KBM-7 (cell line): ENCODE measurements around the gene GIT1.
A peak's percentile ranks its signal among the peaks of the same experiment; 100 is the strongest.

ENCODE experiments used
- DNase-seq: peaks from one replicate; pipeline ENCODE4 v3.0.0-alpha.2; 2015
- in situ Hi-C: fragments of 300-500 bp; cut with MboI; formaldehyde crosslinking; loops from 2 replicates; pipeline ENCODE4 v1.14.3; 2020; ENCODE audit warnings: low sequenced_read_pairs, low pct_unique_long_range_greater_than_20kb, mixed read lengths

The GIT1 gene

DNA sequence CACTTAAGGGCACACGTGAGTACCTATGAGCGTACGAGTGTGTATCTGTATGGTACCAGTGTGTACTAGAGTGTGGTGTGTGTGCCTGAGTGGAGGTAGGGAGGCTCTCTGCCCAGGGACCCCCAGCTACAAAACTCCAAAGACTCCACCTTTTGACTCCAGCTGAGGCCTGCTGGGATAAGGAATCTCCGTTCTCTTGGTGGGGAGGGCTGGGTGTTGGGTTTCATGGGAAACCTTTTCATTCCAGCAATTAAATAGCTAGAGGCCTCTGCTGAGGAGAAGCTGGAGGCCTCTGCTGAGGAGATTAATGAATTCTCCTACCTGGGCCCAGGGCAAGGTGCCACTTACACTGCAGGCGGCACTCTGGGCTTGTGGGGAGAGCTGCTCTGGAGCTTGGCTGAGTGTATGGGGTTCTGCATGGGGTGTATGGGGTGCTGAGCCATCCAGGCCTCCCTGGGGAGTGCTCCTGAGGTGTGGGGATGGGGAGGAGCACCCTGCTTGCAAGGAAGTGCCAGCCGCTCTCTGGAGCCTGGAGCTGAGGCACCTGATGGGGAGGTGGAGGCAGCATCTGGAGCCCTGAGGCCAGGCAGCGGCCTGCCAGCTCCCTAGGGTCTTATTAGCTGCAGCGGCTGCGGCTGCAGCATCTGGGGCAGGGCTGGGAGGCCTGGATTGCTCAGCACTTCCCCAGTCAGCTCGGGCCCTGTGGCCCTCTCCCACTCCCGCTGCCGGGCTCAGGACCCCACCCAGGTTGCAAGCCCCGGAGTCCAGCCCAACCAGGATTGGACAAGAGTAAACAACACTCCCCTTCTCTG, 8.1 kb upstream of the GIT1 start:
- DNase-seq = no peak
- in situ Hi-C loops = no loop called here

DNA sequence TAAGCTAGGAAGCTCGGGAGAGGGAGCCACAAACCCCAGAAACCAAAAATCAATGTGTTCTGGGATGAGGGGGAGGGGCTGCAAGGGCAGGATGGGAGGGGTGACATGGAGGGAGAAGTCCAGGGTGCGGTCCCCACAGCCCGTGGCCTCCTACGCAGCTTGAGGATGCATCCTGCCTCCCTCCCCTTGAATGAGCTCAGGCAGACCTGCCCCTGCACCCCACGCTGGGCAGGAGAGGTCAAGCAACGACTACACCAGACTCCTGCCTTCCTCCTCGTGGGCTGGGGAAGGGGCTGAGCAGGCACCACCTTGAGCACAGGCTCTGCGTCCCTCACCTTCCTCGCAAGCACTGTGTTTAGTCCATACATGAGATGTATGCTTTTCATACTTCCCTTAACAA, 7.4 kb upstream of the GIT1 start:
- DNase-seq = no peak
- in situ Hi-C loops = no loop called here

DNA sequence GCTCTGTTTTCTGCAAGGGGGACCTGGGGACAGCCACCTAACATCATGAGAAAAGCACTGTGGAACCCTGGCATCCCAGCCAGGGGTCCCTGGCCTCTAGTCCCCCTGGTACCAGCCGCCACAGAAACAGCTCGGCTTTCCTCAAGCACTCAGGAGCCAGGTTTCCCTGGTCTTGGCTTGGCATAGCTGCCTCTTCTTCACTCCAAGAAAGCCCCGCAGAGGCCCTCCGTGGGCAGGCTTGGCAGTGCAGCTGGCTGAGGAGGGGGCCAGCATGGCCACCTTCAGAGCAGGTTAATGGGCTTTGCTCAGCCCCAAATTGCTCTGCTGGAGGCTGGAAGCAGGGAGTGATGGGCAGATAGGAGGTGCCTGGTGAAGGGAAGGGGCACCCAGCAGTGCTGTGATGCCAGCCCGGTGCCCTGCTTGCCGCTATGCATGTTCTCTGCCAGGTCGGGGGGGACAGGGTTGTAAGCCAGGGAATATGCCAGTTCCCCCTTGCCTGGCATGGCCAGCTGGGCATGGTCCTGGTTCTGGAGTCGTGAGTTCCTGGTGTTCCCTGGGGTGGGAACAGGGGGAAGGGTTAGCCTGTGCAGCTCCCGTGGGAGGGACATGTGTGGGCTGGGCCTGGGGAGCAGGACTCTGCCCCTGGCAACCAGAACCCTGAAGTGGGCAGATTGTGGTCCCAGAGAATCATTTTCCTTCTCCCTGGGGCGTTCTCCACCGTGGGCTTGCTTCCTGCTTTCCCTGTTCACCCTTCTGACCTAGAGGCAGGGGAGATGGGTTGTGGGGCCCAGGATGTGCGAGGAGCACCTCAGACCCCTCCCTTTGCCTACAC, 6.7 kb upstream of the GIT1 start:
- in situ Hi-C loops = no loop called here
- DNase-seq = no peak

DNA sequence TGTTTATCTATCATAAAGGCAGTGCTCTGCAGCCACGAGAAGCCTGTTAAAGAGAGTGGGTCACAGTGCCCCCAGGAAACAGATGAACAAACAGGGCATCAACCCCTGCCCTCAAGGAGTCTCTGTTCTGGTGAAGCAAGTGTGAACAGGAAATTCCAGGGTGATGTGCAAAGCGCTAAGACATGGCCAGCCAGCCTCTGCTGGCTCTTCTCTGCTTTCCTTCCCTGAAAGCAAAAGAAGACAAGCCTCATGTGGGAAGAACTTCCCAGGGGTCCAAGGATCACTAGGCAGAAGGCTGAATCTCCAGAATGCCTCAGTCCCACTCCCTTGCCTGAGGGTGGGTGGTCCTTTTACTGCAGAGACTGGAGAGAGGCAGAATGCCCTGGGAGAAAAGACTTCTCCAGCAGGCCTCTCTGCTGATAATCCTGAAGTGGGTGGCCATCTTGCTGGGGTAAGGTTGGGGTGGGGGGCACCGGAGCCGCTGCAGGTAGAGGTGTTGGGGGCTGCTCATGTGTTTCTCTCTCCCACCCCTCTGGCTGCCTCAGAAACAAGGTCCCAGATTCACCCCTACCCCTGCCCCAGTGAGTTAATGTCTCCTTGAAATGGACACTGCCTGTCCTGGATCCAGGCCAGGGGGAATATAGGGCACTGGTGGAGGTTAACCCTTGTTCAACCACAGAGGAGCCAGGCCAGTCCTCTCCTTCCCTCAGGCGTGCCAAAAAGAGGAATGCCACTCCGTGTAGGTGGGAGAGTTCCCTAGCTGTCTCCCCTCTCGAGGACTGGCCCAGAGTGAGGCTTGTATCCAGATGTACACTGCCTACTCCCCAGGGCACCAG, 5.9 kb upstream of the GIT1 start:
- in situ Hi-C loops = no loop called here

DNA sequence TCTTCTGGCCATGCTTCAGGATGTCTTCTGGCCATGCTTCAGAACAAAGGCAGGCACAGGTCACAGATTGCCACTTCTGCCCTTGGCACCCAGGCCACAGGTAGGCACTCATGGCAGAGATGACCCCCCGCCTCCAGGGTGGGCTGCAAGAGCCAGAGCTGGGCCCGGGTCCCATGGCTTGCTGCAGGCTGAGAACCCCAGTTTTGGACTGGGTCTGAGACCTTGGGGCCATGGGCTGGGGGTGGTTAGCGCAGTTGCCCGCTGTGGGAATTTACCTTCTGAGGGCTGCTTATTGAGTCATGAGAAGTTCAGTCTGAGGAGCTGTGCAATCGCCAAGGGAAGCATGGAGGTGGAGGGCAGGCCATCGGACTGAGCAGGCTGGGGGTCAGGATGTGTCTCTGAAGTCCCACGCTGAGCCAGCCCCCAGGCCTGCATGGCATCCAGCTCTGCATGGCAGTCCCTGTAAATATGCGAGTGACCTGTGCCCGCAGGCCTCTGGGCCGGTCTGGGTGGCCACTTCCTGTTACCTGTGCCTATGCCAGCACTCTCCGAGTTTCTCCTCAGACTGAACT, 5.2 kb upstream of the GIT1 start:
- DNase-seq = no peak
- in situ Hi-C loops = no loop called here

More for the DNA sequence above, 5.9 kb upstream of the GIT1 start:
- DNase-seq = no peak

DNA sequence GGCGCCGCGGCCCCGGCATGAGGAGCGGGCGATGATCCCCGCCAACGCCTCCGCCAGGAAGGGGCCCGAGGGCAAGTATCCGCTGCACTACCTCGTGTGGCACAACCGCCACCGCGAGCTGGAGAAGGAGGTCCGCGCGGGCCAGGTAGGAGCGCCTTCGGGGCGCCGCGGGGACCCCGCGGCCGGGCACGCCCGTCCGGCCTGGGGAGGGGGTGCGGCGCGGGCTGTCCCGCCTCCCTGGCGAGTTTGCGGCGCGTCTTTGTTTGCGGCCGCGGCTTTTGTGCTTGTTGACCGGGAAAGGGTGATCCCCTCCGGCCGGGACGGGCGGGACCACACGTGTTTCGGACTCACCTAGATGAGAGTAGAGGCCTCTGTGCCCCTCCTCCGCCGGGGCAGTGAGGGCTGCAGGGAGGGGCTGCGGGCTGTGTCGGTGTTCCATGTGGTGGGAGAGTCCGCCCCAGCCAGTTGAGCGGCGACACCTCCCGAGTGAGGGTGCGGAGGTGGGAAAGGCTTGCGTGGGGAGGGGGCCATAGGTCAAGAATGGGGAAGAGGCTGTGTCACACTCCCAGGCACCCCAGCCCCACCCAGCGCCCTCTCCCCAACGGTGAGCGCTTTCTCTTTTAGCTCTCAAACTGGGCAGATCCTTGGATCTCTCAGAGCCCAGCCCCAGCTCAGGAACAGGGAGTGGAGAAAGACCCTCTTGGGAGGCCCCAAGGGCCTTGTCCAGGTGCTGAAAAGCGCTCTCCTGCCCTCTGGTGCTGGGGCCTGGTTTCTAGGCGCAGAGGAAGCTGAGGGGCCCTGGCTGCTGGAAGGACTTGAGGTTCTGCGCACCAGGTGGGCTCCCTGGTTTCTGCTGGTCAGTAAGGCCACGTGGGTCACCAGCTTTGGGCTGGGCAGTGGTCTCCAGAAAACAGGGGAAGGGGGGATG, 4.4 kb upstream of the GIT1 start:
- peak; percentile 57 for DNase-seq
- in situ Hi-C loops = no loop called here

DNA sequence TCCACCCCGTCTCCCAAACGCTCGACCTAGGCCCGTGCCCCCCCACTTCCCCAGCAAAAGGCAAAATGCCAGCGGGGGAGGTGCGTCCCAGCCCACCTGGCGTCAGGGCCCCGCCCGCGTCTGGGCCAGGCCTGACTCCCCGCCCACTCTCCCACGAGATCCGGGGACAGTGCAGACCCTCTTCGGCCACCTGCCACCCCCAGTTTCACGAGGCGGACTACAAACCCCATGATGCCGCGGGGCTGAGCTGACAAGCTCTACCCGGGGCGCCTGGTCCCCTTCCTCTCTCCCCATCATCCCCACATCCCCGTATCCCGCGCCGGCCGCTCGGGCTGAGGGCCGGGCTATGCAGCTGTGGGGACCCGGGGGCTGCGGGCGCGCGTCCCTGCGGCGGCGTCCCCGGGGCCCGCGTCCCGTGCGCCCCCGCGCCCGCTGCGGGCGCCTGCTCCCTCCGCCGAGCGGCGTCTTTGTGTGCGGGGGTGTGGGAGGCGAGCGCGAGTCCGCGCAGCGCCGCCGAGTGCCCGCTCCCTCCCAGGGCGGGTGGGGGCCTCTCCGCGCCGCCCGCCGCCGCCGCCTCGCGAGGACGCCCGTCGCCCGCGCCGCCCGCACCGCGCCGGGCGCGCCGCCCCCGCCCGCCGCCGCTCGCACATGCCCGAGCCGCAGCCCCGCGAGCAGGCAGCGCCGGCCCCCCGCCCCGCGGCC, 3.6 kb upstream of the GIT1 start, which contains the start of gene ANKRD13B:
Gene ANKRD13B (plus strand): TSS at position 283 of the 702 bp plus-strand sequence. CDS start 490 bp downstream, outside the sequence.
- in situ Hi-C loops = no loop called here
- peak; percentile 32 for DNase-seq

DNA sequence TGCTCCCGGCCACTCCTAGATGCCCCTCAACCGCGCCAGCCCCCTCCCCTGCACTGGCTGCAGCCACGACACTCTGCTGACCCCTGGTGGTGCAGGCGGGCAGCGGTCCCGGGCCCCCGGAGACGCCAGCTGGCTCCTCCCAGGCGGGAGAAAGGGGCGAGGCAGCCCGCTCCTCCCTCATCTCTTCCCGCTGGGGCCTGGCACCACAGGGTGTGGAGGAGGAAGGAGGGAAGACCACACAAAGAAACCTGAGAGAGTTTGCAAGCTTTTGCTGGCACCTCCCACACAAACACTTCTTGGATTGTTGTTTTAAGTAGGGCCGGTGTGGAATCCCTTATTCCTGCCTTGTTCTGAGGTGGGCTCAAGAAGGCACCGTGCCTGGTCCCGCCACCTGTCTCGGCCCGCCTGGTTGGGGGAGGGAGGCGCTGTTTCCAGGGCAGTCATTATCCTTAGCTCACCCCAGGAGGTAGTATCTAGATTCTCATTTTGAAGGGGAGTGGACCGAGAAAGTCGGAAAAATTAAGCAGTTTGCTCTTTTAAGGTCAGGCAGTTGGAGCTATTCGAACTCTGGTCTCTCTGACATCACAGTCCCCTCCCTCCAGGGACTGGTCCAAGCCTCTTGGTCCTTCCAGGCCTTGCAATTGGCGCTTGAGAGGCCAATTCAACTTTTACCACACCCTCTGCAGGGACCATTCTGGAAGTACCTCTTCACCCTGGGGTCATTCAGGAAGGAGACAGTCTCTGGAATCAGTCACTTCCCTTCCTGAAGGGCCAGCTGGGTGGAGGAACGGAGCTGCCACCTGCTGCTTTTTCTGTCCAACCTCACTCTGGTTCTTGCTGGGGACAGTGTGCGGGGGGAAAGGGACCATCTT, 2.5 kb upstream of the GIT1 start:
- peak; percentile 97 for DNase-seq
- in situ Hi-C loops = no loop called here

DNA sequence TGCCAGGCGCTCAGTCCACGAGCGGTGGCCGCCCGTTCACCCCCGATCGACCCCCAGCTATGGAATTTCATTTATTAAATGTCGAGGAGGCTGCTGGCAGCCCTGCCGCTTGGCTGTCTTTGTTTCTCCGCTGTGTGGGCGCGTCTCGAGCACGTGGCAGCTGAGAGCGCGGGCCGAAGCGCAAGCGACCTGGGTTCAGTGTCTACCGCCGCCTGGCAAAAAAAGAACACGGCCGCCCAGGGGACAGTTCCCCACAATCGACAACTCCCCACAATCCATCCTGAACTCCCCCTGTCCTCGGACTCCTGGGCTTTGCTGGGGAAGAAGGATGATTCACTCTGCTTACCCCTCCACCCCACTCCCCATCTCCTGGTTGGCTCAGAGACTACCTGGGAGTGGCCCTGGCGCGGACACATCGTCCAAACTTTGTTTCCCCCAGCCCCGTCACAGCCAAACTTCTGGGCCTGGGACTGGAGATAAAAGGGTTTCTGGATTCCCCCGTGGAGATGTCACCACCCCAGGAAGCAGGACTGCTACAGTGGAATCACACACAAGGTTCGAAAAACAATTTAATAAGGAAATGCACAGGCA, 1.8 kb upstream of the GIT1 start:
- in situ Hi-C loops = no loop called here
- DNase-seq = no peak

DNA sequence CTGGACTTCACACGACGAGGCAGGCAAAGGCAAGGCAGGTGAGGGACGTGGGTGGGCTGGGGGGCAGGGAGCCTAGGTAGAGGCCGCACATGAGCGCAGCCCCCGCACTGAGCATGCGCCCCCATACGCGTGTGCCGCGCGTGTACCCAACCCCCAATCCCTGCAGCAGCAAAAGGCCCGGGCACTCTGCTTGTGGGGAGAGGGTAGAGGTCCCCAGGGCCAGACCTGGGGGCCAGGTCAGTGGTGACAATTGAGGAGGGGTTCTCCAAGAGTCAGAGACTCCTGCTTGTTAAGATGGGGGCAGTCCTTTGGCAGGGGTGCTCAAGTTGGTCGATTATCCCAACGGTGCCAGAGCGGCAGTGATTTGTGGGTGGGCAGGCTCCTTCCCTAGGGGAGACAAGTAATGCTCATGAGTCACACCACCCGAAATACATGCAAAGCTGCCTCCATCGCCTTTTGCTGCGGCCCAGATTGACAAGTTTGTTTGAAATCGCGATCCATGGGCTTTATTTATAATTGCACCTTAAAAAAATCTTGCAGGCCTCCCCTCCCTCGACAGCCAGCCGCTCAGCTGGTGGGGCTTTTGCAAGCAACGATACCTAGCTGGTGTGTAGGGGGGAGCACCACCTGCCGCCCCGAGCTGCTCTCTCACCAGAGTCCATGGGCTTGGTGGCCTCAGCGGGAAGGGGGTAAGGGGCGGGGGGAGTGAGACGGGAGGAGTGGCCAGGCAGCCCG, 1.1 kb upstream of the GIT1 start:
- in situ Hi-C loops = no loop called here
- DNase-seq = peak; percentile 36

DNA sequence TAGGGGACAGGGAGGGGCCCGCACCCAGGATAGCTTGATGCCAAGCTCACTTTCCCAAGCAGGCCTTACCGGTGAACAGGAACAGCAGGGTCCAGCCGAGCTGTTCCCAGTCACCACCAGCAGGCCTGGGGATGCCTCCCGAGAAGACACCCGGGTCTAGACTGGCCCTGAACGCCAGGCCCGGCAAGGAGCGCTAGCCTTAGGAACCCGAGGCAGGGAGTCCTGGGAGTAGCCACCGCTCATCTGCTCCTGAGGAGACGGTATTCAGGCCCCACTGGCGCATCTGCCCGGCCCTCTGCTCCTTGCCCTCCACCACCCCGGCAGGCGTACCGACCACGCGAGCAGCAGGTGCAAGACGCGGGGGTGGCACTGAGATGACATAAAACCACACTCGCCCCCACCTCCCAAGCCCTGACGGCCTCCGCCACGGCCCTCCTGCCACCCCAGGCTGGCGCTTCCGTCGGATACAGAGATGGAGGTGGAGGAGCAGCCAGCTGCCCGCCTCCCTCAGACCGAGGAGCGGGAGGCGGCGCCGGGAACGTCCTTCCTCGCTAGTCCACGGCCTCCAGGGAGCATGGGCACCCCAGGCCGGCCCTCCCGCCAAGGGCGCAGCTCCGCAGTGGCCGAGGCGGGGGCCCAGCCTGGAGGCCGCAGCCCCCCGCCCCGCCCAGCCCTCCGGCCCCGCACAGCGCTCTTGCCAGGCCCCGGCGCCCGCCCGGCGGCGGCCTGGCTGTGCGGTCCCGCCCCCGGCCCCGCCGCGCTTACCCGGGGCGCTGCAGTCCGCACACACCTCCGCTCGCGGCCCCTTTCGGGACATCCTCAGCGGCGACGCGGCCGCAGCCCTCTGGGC, 661 bp downstream of the GIT1 start:
- peak; percentile 37 for DNase-seq

DNA sequence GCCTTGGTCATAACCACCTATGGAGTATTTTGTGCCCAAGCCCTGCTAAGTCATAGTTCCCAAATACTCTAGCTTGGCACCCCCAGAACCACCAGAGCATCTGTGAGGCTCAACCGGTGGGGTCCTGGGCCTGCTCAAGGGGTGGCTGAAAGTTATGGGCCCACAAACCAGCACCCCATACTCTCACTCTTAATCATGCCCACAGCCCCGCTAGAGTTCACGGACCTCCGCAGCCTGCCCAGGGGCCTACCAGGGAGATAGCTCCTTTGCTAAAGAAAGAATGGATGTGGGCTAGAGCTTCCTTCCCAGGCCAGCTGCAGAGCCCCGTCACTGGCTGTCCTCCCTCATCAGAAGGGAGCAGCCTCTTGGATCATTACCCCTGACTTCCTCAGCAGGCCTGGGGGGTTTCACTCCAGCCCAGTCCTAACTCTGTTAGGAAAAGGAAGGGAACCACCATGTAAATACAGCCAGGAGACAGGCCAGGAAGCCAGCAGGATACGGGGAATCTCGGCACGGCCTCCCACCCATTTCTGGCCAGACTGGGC, 1.4 kb downstream of the GIT1 start:
- in situ Hi-C loops = no loop called here

More for the DNA sequence above, 661 bp downstream of the GIT1 start:
- in situ Hi-C loops = no loop called here

DNA sequence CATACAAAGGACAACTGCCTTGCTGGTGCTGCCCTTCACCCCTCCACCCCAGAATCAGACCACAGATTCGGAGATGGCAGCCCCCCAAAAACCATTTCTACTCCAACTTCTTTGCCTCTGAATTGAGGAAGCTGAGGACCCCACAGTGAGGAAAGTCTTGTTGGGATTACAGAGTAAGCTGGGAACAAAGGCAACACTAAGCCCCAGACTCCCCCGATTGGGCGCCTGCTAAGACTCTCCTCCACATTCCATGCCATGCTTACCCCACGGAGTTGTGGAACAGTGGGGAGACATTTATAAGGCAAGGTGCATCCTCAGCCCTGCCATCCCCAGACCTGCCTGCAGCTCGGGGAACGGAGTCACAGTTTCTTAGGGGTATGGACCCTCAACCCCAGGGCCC, 1.9 kb downstream of the GIT1 start:
- DNase-seq = no peak
- in situ Hi-C loops = no loop called here

More for the DNA sequence above, 1.4 kb downstream of the GIT1 start:
- DNase-seq = peak; percentile 27

DNA sequence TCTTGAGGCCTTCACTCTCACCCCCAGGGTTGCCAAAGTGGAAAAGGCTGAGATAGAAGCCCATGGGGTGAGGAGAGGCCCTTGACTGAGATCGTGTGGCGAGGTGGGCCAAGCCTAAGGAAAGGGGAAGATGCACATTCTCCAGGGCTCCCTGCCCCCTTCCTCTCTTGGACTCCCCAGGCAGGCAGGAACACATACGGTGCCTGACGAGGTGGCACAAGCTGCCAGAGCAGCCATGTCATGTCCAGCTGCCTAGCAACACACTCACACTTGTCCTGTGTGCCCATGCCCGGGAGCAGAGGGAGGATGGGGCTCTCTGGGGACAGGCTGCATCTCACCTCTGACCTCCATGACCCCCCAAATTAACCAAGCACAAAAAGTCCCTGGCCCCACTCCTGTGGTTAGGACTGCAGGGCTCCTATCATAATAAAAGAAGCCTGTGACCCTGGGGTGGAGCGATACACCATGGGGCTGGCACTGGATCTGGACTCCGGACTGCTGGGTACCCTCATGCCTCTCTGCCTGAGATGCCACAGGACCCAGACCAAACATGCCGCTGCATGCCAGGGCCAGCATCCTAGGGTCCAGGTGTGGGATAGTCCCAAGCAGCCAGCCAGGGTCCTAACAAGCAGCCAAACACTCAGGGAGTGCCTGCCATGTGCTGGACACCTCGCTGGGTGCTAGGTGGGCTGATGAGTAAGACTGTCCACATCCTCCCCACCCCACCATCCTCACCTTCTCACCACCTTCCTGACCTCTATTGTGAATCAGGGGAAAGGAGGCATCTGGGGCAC, 2.6 kb downstream of the GIT1 start:
- in situ Hi-C loops = no loop called here
- peak; percentile 61 for DNase-seq
